Measurements from ENCODE around the gene CGB3.

DNA sequence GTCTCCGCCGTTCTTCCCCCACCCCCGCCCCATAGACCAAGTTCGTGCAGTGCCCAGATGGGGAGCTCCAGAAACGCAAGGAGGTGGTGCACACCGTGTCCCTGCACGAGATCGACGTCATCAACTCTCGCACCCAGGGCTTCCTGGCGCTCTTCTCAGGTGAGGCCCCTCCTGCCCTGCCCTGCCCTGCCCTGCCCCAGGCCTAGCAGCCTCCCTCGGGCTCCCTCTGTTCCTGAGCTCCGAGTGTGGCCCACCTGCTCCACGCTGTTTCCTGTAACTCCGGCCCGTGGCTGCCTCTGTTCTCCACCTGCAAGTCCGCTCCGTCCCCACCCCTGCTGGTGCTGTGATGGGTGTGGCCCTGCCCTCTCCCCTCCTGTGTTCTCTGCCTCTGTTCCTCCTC, 13.7 kb downstream of the CGB3 start:
- TF ChIP-seq CTCF (IDR thresholded peaks at IDR 0.05): no peak
- no peak for TF ChIP-seq POLR2A (IDR thresholded peaks at IDR 0.05)
- no peak for TF ChIP-seq EP300 (IDR thresholded peaks at IDR 0.05)

Data from tibial nerve (tissue), 4 donors.